HL-60/S4 (cell line): Measurements from ENCODE around the gene SPATA31D1.

Source experiments
- in situ Hi-C: fragments of 300-500 bp; cut with MboI; formaldehyde crosslinking; loops from 2 replicates; pipeline ENCODE4 v1.14.3; 2022; ENCODE audit warnings: low sequenced_read_pairs

The SPATA31D1 gene

DNA sequence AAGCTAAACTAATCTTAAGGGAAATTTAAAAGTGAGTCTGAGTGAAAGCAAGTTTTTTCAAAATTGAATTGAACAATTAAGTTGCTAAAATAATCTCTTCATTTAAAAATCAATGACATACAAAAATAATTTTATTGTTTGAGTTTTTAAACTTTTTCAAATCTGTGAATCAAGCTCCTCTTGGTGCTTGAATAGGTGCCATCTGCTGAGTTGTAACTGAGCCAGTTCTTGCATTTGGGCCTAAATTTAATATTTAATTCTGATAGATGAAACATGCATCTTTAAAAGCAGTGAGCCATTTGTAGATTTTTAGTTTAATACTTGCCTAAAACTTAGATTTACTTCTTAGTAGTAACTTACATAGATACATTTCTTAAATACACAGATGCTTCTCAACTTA lies 31.8 kb downstream of the SPATA31D1 start:
- in situ Hi-C loops = no loop called here

DNA sequence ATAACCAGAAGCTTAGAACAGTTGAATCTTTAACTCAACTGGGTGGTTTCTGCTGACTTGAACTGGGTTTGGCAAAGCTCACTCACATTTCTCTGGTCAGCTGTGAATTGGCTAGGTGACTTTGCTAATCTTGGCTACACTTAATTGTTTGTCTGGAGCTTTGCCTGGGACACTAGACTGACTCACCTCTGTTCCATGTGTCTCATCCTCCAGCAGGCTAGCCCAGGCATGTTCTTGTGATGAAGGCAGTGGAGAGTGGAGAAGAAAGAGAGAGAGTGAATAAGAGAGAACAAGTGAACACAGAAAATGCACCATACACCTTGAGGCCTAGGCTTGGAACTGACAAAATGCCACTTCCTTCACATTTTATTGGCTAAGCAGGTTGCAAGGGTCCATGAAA lies 32.6 kb downstream of the SPATA31D1 start:
- in situ Hi-C loops = no loop called here

DNA sequence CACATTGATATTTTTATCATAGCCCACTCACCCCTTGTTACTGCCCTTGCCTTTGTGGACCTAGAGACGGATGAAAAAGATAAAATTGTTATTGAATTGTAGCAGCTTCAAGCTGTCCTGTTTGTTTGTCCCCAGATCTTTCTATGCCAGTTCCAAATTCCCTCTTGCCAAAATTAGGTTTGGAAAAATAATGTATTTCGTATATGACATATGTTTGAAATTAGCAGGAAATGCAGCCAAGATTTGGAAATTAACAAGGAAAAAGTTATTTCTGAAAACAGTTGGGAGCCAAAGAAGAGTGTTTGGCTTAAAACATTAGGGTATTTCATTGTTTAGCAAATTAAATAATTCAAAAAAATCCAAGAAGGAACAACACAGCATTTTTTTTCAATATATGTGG lies 33.5 kb downstream of the SPATA31D1 start:
- in situ Hi-C loops = no loop called here

DNA sequence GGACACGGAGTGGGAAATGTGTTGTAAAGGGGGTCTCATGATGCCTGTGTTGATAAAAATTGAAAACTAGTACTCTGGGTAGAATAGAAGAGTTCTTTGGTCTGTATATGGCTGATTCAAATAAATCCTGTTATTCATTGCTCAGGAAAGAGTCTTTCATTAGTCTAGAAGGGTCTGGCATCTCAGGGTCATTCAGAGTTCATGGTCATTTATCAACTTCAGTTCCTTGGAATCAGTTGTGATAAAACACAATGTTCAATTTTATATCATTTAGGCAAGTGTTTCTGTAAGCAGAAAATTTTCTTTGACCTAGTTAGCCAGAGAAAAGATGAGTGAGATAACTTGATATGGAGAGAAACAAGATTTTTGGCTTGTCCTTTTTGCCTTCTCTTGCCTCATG lies 36.3 kb downstream of the SPATA31D1 start:
- in situ Hi-C loops = no loop called here

DNA sequence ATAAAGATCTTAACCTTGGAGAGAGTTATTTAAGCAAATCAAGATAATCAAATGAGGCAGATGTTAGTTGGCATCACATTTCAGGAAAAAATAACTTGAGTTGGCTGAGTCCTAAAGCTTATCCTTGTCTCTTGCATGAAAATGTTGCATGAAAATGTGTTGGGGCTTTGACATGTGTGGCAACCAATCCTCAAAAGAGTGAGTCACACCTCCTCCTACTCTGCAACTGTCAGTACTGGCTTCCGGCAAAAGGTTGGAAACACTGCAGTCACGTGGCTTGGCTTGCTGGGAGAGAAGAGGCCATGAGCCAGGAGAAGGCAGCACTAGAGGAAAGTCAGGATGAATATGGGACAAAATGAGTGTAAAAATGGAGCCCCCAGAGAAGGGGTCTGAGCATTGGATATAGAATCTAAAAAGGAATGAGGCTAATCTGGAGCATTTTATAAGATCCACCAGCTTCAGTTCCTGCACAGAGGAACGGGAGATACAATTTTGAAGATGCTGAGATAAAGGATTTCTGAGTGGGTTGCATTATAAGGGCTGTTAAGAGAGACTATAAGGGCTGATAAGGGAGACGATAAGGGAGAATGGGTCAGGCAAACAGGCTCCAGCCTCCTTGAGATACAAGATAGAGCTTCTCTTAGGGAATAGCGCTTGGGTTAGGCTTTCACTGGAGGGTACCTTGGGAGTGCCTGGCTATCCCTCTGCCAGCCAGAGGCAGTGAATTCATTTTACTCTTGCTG lies 43.1 kb downstream of the SPATA31D1 start:
- in situ Hi-C loops = no loop called here

DNA sequence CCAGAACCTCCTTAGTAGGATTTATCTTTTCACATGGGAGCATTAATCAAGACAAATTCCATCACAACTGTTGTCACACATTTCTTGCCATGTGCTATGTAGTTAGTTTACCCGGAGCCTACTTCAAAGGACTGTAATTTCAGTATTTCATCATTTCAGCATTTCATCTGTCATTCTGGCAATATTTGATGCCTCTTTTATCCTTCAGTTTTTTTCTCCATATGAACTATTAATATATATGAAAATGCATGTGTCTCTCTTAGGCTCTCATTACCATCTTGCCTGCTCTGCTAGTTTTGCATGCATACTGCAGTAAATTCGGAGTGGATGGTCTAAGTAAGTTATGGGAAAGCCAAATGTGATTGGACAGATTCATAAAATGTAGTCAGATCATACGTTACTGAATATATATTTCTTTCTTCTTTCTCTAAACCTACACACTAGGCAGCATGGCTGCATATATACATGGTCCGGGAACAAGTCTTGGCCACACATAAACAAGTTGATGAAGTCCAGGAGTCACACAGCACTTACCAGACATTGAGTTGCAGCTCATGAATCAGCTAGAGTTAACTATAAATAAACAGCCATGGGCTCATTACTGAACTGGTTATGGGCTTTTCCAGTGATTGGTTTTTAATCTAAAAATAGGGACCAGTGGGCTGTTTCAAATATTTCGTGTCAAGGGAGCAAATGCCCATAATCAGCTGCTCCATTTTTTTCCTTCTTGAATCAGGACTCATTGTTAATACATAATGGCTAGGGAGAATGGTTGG lies 46.6 kb downstream of the SPATA31D1 start:
- in situ Hi-C loops = no loop called here

DNA sequence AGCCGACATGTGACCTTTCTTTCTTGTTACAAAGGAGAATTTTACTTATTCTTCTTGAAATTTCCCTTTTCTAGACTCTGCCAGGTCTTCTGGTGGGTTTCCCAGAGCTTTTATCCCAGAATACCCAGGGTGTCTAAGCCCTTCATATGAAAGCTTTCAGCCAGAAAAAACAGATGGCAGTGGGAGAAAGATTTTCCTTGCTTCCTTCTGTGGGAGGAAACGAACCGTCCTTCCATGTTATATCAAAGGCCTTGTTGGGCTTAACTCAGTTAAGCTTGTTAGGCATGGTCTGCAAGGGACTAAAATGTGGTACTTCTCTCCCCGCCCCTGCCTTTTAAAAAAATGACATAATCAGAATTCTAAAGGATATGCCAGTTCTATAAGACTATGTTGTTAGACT lies 47.5 kb downstream of the SPATA31D1 start:
- in situ Hi-C loops = no loop called here

DNA sequence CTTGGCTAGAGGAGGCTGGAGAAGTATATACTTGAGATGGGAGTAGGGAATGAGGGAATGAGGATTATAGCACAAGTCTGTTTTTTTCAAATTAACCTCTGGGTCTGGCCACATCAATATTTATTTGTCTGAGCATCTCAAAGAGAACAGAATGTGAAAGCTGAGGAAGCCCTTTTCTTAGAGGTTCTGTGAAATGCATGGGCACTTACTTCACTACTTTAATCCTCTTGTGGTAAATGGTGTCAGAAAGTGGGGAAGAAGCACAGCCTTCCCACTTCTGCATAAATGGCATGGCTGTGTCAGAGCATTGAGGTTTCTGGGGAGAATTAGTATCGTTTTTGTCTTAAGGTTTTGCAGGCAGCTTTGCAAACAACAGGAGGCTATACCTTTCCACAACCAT lies 48.6 kb downstream of the SPATA31D1 start:
- in situ Hi-C loops = no loop called here

DNA sequence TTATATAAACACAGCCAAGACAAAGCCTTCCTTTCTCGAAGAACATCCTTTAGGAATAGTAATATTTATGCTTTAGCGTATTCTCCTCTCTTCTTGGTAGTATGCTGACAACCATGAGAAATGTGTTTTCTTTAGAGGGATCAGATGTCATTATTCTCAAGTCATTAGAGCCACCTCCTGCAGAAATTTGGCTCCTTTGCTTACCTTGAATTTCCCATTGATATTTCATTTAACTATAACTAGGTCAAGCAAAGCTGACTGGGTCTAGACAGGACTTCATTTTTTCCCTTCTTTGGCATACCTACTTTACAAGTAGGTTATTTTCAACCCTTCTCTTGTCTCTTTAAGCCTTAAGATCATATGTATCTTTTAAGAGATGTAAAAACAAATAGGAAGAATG lies 50.3 kb downstream of the SPATA31D1 start:
- in situ Hi-C loops = no loop called here
